Hypothalamus (tissue), 51 donors: ENCODE results near the gene SPNS3.
A peak's percentile ranks its signal among the peaks of the same experiment; 100 is the strongest.

Experiments
- DNase-seq, 51 donors: peaks; one replicate each; lab custom pipeline; 2025; lab: John Stamatoyannopoulos, UW

The SPNS3 gene, protein sequence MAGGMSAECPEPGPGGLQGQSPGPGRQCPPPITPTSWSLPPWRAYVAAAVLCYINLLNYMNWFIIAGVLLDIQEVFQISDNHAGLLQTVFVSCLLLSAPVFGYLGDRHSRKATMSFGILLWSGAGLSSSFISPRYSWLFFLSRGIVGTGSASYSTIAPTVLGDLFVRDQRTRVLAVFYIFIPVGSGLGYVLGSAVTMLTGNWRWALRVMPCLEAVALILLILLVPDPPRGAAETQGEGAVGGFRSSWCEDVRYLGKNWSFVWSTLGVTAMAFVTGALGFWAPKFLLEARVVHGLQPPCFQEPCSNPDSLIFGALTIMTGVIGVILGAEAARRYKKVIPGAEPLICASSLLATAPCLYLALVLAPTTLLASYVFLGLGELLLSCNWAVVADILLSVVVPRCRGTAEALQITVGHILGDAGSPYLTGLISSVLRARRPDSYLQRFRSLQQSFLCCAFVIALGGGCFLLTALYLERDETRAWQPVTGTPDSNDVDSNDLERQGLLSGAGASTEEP

GRCh38 chr17:4433515-4434031 is at the start of gene SPNS3:
SPNS3 (plus strand) TSS chr17:4433940; CDS start chr17:4433968, 28 bp downstream.
- DNase-seq = peak in 11 of 51 donors; percentile 6 to 29 (median 11)

DNA sequence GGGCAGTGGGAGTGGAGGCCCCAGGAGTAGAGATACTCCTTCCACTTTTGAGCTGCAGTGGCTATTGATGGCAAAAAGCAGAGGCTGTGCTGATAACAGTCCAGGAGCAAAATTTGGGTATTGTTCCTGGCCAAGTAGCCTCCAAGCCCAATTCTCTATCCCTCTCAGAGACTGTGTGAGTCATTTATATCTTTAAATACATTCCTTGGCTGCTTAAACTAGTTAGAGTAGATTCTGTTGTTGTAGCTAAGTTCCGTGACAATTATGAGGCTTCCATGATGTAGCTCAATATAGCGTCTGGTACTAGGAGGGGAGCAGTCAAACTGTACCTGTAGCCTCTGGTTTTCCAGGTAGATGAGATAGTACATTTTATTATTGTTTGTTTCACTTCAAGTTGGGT is 47.3 kb upstream of the SPNS3 start:
- no peak for DNase-seq

GRCh38 chr17:4387137-4387536 is 46.6 kb upstream of the SPNS3 start:
- DNase-seq = no peak

DNA sequence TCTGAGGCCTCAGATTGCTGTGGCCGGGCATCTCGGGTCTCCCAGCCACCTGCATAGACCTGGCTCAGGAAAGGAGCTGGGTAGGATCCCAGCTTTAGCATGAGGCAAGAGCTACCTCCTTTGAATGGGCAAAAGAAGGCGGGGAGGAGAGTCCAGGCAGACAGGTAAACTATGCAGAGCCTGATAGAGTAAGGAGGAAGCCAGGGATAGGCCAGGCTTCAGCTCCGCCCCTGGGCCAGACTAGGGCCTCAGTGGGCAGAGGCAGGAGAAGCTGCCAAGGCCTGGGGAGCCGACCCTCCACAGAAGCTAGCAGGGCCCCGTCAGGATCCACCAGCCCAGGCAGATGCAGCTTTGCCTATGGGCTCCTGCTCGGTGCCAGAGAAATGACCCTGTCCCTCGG is 44.7 kb upstream of the SPNS3 start:
- DNase-seq = no peak

GRCh38 chr17:4393806-4394205 is 39.9 kb upstream of the SPNS3 start:
- DNase-seq = no peak

GRCh38 chr17:4394208-4395110 is 39.3 kb upstream of the SPNS3 start:
- no peak for DNase-seq

GRCh38 chr17:4395111-4395478 is 38.6 kb upstream of the SPNS3 start:
- no peak for DNase-seq

GRCh38 chr17:4397840-4398239 is 35.9 kb upstream of the SPNS3 start:
- no peak for DNase-seq

- no peak for DNase-seq
Measured at GRCh38 chr17:4405038-4405669, 28.6 kb upstream of the SPNS3 start.

GRCh38 chr17:4405699-4406098 is 28.0 kb upstream of the SPNS3 start:
- DNase-seq = no peak

DNA sequence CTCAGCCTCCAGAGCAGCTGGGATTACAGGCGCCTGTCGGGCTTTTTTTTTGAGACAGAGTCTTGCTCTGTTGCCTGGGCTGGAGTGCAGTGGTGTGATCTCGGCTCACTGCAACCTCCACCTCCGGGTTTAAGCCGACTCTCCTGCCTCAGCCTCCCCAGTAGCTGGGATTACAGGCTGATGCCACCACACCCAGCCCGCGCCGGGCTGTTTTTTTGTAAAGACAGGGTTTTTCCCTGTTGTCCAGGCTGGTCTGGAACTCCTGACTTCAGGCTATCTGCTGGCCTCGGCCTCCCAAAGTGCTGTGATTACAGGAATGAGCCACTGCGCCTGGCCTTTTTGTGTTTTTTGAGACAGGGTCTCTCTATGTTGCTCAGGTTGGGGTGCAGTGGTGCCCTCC is 27.4 kb upstream of the SPNS3 start:
- DNase-seq = no peak

DNA sequence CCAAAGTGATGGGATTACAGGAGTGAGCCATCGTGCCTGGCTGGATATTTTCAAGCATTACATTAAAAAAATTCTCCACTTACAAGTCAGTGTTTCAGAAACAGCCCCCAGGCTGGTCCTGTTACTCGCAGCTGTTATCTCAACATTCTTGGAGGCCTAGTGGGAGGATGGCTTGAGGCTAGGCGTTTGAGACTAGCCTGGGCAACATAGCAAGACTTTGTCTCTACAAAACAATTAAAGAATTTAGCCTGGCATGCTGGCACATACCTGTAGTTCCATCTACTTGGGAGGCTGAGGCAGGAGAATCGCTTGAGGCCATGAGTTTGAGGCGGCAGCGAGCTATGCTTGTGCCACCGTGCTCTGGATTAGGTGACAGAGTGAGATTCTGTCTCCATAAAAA is 26.5 kb upstream of the SPNS3 start:
- DNase-seq = no peak

GRCh38 chr17:4407851-4408250 is 25.9 kb upstream of the SPNS3 start:
- no peak for DNase-seq

- DNase-seq = no peak
Measured at GRCh38 chr17:4409659-4410058, 24.1 kb upstream of the SPNS3 start.

DNA sequence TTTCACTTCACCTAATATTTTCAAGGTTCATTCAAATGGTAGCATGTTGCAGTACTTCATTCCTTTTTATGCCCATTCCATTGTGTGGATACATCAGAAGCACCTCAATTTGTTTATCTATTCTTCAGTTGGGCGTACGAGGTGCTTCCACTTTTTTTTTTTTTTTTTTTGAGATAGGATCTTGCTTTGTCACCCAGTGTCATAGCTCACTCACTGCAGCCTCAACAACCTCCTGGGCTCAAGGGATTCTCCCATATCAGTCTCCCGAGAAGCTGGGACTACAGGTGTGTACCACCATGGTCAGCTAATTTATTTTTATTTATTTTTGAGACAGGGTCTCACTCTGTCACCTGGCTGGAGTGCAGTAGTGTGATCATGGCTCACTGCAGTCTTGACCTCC is 22.5 kb upstream of the SPNS3 start:
- no peak for DNase-seq

- peak; percentile 32 to 94 (median 81) for DNase-seq
Measured at GRCh38 chr17:4412933-4413831, 20.6 kb upstream of the SPNS3 start.

GRCh38 chr17:4417129-4417667 is 16.5 kb upstream of the SPNS3 start:
- no peak for DNase-seq

DNA sequence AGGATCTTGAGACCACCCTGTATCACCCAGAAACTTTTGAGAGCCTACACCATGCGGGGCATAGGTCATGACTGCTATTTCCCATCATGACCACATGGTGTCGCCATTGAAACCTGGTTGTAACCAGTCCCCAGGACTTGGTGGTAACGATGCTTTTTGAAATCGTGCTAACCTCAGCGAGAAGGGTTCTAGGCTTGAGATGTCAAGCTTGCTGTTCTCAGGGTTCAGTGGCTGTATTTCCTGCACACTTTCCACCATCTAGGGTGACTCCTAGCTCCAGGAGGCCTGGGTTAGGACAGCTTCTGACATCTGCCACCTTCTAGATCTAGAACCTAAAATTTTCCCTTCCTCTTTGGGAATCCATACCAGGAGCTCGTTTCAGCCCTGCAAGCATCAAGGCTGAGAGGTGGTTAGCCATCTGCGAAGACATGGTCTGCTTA is 13.0 kb upstream of the SPNS3 start:
- peak in 34 of 51 donors; percentile 5 to 74 (median 32) for DNase-seq

- no peak for DNase-seq
Measured at GRCh38 chr17:4422864-4423263, 10.9 kb upstream of the SPNS3 start.
